DOHH2 (cell line): Measurements from ENCODE around the gene POLD4.

Experiments used
- H3F3A ChIP-seq: fragments of 200-600 bp; sonication (generic), shearing (Covaris generic); 2 replicates; pipeline ENCODE4 v1.6.0; 2016; ENCODE audit warnings: antibody characterized with exemption, mild to moderate bottlenecking; ENCODE audit not compliant: control insufficient read depth, insufficient read depth
- H3K27ac ChIP-seq: fragments of 200-600 bp; sonication (generic); 2 replicates; pipeline ENCODE4 v1.5.1; 2014; ENCODE audit warnings: low read depth, mild to moderate bottlenecking, low read length, moderate library complexity
- H3K27me3 ChIP-seq: fragments of 200-600 bp; sonication (generic); 2 replicates; pipeline ENCODE4 v1.6.1; 2014; ENCODE audit warnings: mild to moderate bottlenecking, low read length, mixed read lengths; ENCODE audit not compliant: control insufficient read depth
- H3K36me3 ChIP-seq: fragments of 200-600 bp; sonication (generic); 2 replicates; pipeline ENCODE4 v1.6.1; 2014; ENCODE audit warnings: mild to moderate bottlenecking, low read length, moderate library complexity, mixed read lengths; ENCODE audit not compliant: control insufficient read depth
- H3K4me1 ChIP-seq: fragments of 200-600 bp; sonication (generic); 2 replicates; pipeline ENCODE4 v1.6.1; 2014; ENCODE audit warnings: mild to moderate bottlenecking, low read length, mixed read lengths; ENCODE audit not compliant: control insufficient read depth
- H3K4me2 ChIP-seq: fragments of 200-600 bp; sonication (generic); 2 replicates; pipeline ENCODE4 v1.6.0; 2014; ENCODE audit warnings: mild to moderate bottlenecking, low read length, moderate library complexity
- H3K4me3 ChIP-seq: fragments of 200-600 bp; sonication (generic); 2 replicates; pipeline ENCODE4 v1.5.1; 2014; ENCODE audit warnings: mild to moderate bottlenecking, low read length, mixed read lengths
- H3K79me2 ChIP-seq: fragments of 200-600 bp; sonication (generic); 2 replicates; pipeline ENCODE4 v1.6.1; 2014; ENCODE audit warnings: mild to moderate bottlenecking, low read length, mixed read lengths; ENCODE audit not compliant: control insufficient read depth
- H3K9me2 ChIP-seq: fragments of 200-600 bp; sonication (generic); replicated peaks from 2 replicates; pipeline ENCODE4 v1.6.1; 2014; ENCODE audit warnings: mild to moderate bottlenecking, low read length, mixed read lengths; ENCODE audit not compliant: control insufficient read depth
- H3K9me3 ChIP-seq: fragments of 200-600 bp; sonication (generic); 2 replicates; pipeline ENCODE4 v1.6.1; 2014; ENCODE audit warnings: antibody characterized with exemption, low read length, mixed read lengths; ENCODE audit not compliant: control insufficient read depth, insufficient read depth
- H4K20me1 ChIP-seq: fragments of 200-600 bp; sonication (generic); 2 replicates; pipeline ENCODE4 v1.6.0; 2014; ENCODE audit warnings: low read depth, mild to moderate bottlenecking, antibody characterized with exemption, low read length, moderate library complexity; ENCODE audit not compliant: control insufficient read depth, insufficient read depth
- EZH2phosphoT487 ChIP-seq: fragments of 200-600 bp; sonication (generic); IDR thresholded peaks from 2 replicates; pipeline ENCODE4 v1.6.1; 2017; ENCODE audit warnings: borderline replicate concordance, mild to moderate bottlenecking, antibody characterized with exemption, low read length, moderate library complexity, mixed read lengths
- TF ChIP-seq, protein P1 (sequence below): fragments of 200-600 bp; sonication (generic); IDR thresholded peaks from one replicate; pipeline ENCODE4 v1.5.1; 2014; ENCODE audit warnings: antibody characterized with exemption, mild to moderate bottlenecking, low read depth, low read length; ENCODE audit not compliant: poor library complexity, severe bottlenecking

POLD4 gene

DNA sequence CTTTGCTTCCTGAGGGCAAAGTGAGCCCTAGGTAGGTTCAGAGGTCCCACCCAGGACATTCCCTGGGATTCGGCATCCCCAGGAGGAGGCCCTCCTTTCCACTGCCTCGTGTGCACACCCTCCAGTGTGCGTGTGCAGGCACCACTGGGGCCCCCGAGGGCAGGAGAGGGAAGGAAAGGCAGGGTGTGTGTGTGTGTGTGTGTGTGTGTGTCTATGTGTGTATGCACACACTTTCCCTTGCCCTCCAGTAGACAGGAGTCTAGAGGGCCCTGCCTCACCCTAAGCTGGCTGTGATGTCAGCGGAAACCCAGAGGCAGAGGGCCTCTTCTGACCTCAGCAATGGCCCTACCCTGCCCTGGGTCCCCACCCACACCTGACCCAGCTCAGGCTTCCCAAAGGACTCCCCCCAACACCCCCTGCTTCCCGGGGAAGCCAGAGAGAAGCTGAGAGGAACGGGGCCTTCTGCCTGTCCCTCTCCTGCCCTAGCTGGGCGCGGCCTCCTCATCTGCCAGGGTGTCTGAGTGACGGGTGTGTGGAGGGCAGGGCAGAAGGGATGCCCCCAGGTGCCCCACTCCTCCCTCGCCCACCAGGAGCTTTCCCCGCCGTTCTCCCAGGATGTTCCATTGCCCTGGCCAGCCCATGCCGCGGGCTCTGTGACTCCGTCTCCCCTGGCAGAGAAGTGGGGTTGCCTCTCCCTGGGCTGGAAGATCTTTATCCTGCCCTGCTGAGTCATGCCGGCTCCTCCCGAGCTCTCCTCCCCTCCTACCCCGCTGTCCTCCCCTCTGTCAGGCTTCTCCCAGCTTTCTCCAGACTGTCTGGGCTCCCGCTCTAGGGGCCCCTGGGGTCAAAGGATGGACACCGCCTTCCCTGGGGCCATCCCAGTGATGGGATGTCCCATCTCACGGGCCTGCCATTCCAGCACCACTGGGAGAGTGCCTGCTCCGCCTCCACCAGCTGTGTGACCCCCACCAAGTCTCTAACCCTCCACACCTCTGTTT lies 26.0 kb upstream of the POLD4 start:
- no peaks in the 10 kb centered on the region for H4K20me1 ChIP-seq
- H3K36me3 ChIP-seq, result no peaks in the 10 kb centered on the region
- no peak overlapping the region for H3K4me3 ChIP-seq
- H3K4me1 ChIP-seq, result peaks cover 73% of the 10 kb centered on the region
- H3K9me3 ChIP-seq, result no peaks in the 10 kb centered on the region
- H3K9me2 ChIP-seq, result no peaks in the 10 kb centered on the region
- TF ChIP-seq, protein P1, sequence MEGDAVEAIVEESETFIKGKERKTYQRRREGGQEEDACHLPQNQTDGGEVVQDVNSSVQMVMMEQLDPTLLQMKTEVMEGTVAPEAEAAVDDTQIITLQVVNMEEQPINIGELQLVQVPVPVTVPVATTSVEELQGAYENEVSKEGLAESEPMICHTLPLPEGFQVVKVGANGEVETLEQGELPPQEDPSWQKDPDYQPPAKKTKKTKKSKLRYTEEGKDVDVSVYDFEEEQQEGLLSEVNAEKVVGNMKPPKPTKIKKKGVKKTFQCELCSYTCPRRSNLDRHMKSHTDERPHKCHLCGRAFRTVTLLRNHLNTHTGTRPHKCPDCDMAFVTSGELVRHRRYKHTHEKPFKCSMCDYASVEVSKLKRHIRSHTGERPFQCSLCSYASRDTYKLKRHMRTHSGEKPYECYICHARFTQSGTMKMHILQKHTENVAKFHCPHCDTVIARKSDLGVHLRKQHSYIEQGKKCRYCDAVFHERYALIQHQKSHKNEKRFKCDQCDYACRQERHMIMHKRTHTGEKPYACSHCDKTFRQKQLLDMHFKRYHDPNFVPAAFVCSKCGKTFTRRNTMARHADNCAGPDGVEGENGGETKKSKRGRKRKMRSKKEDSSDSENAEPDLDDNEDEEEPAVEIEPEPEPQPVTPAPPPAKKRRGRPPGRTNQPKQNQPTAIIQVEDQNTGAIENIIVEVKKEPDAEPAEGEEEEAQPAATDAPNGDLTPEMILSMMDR, result no peak
- TF ChIP-seq EZH2phosphoT487, result no peak
- no peak overlapping the region for H3K27ac ChIP-seq
- H3K27me3 ChIP-seq, result no peaks in the 10 kb centered on the region
- no peak overlapping the region for H3K4me2 ChIP-seq
- peaks cover under 1% of the 10 kb centered on the region; the same call in 1 of the 2 replicates for H3K79me2 ChIP-seq
- peaks cover 6% of the 10 kb centered on the region; the same call in 1 of the 2 replicates for H3F3A ChIP-seq

DNA sequence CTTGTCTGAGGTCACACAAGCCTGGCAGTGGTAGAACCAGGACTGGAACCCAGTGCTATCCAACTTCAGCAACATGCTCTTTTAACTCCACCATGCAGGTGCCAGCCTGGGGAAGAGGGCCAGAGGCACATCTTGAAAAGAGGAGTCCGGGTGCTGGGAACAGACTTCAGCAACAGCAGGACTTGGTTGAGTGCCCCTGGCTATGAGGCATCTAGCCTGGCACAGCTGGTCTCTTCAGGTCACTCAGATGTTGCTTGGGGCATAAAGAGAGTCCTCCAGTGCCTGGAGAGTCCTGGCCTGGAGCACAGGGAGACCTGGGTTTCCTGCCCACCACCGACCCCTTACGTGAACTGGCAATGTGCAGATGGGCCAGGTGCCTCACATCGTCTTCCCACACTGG lies 25.2 kb upstream of the POLD4 start:
- H3K27me3 ChIP-seq, result no peaks in the 10 kb centered on the region
- no peaks in the 10 kb centered on the region for H3K9me3 ChIP-seq
- H3K36me3 ChIP-seq, result no peaks in the 10 kb centered on the region
- H3K79me2 ChIP-seq, result peaks cover 9% of the 10 kb centered on the region
- H3K4me2 ChIP-seq, result no peak overlapping the region
- no peak overlapping the region for H3K4me3 ChIP-seq
- no peak for TF ChIP-seq EZH2phosphoT487
- TF ChIP-seq, protein P1, result no peak
- no peaks in the 10 kb centered on the region for H4K20me1 ChIP-seq
- peaks cover 6% of the 10 kb centered on the region; the same call in 1 of the 2 replicates for H3F3A ChIP-seq
- peaks cover 80% of the 10 kb centered on the region for H3K4me1 ChIP-seq
- no peak overlapping the region for H3K27ac ChIP-seq
- no peaks in the 10 kb centered on the region for H3K9me2 ChIP-seq

DNA sequence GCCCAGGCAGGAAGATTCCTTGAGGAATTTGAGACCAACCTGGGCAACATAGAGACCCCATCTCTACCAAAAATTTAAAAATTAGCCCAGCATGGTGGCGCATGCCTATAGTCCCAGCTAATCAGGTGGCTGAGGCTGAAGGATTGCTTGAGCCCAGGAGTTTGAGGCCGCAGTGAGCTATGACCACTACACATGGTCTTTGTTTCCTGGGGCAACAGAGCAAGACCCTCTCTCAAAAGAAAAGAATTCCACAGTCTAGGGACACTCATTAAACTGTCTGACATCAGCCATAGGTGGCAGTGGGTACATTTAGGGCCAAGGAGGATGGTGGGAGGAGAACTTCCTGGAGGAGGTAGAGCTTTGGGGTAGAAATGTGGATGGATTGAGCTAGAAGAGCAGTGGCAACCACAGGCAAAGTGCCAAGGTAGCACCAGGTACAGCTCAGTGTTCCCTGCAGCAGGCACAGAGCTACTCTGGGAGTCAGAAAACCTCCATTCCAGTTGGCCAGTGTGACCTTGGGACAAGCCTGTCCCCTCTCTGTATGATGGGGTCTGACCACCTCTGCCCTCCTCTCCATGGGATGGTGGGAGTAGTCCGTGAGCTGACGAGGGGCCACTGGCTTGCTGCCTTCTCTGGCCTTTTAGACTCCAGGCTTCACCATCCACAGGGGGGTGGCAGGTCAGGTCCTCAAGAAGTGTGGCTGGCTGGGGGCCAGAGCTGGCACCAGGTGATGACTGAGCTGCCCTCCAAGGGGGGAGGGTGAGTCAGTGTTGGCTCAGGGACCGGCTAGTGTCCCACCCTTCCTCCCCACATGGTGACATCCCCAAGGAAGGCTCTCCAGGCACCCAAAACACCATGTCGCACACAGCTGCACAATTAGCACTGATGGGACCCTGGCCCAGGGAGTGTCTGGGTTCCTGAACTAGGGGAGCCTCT lies 23.8 kb upstream of the POLD4 start:
- TF ChIP-seq, protein P1, result no peak
- no peaks in the 10 kb centered on the region for H3K9me2 ChIP-seq
- no peaks in the 10 kb centered on the region for H3K9me3 ChIP-seq
- no peak overlapping the region for H3K4me2 ChIP-seq
- peaks cover 4% of the 10 kb centered on the region; the same call in 1 of the 2 replicates for H3K36me3 ChIP-seq
- no peak overlapping the region for H3K4me3 ChIP-seq
- H3F3A ChIP-seq, result peaks cover 6% of the 10 kb centered on the region; the same call in 1 of the 2 replicates
- no peaks in the 10 kb centered on the region for H4K20me1 ChIP-seq
- no peak overlapping the region for H3K27ac ChIP-seq
- H3K79me2 ChIP-seq, result peaks cover 21% of the 10 kb centered on the region
- peaks cover 75% of the 10 kb centered on the region for H3K4me1 ChIP-seq
- H3K27me3 ChIP-seq, result no peaks in the 10 kb centered on the region
